OCI-LY1 (cell line): ENCODE data around the gene PRKCE.

Experiments used
- H2AFZ ChIP-seq: fragments of 200-600 bp; sonication (generic), shearing (Covaris generic); 2 replicates; pipeline ENCODE4 v1.6.0; 2014; ENCODE audit warnings: antibody characterized with exemption, mild to moderate bottlenecking, low read length
- H3F3A ChIP-seq: fragments of 200-600 bp; sonication (generic), shearing (Covaris generic); 2 replicates; pipeline ENCODE4 v1.6.0; 2014; ENCODE audit warnings: mild to moderate bottlenecking, antibody characterized with exemption, low read length, moderate library complexity; ENCODE audit not compliant: insufficient read depth
- H3K27ac ChIP-seq: fragments of 200-600 bp; sonication (generic); 2 replicates; pipeline ENCODE4 v1.5.1; 2014; ENCODE audit warnings: low read length, mixed run types, mild to moderate bottlenecking, low read depth; ENCODE audit not compliant: poor library complexity, severe bottlenecking
- H3K27me3 ChIP-seq: fragments of 200-600 bp; sonication (generic); 2 replicates; pipeline ENCODE4 v1.6.0; 2014; ENCODE audit warnings: antibody characterized with exemption, mild to moderate bottlenecking, low read length, moderate library complexity; ENCODE audit not compliant: insufficient read depth
- H3K36me3 ChIP-seq: fragments of 200-600 bp; sonication (generic); 2 replicates; pipeline ENCODE4 v1.6.1; 2014; ENCODE audit warnings: mild to moderate bottlenecking, antibody characterized with exemption, low read length, moderate library complexity, mixed read lengths; ENCODE audit not compliant: insufficient read depth
- H3K4me1 ChIP-seq: fragments of 200-600 bp; sonication (generic); 2 replicates; pipeline ENCODE4 v1.5.1; 2014; ENCODE audit warnings: mild to moderate bottlenecking, low read length, moderate library complexity; ENCODE audit not compliant: insufficient read depth, severe bottlenecking
- H3K4me2 ChIP-seq: fragments of 200-600 bp; sonication (generic), shearing (Covaris generic); 2 replicates; pipeline ENCODE4 v1.6.1; 2014; ENCODE audit warnings: low read length
- H3K4me3 ChIP-seq: fragments of 200-600 bp; sonication (generic); 2 replicates; pipeline ENCODE4 v1.5.1; 2014; ENCODE audit warnings: low read length, low read depth, mild to moderate bottlenecking, mixed read lengths; ENCODE audit not compliant: poor library complexity, severe bottlenecking
- H3K79me2 ChIP-seq: fragments of 200-600 bp; shearing (Covaris generic); 2 replicates; pipeline ENCODE4 v1.6.1; 2016; ENCODE audit warnings: mixed run types, low read length, mixed read lengths; ENCODE audit not compliant: insufficient read depth
- H3K9ac ChIP-seq: fragments of 200-600 bp; sonication (generic), shearing (Covaris generic); 2 replicates; pipeline ENCODE4 v1.6.1; 2014; ENCODE audit warnings: mild to moderate bottlenecking, low read length, mixed read lengths
- H3K9me2 ChIP-seq: fragments of 200-600 bp; sonication (generic), shearing (Covaris generic); 2 replicates; pipeline ENCODE4 v1.6.1; 2014; ENCODE audit warnings: low read depth, mild to moderate bottlenecking, low read length, mixed read lengths
- H3K9me3 ChIP-seq: fragments of 200-600 bp; shearing (Covaris generic); 2 replicates; pipeline ENCODE4 v1.6.1; 2014; ENCODE audit warnings: low read length, mixed read lengths
- H4K20me1 ChIP-seq: fragments of 200-600 bp; sonication (generic), shearing (Covaris generic); 2 replicates; pipeline ENCODE4 v1.6.0; 2016; ENCODE audit warnings: mild to moderate bottlenecking, low read length; ENCODE audit not compliant: insufficient read depth
- CTCF ChIP-seq: fragments of 200-600 bp; sonication (generic), shearing (Covaris generic); IDR thresholded peaks from 2 replicates; pipeline ENCODE4 v1.5.1; 2017; ENCODE audit warnings: mild to moderate bottlenecking, antibody characterized with exemption, low read length, moderate library complexity, mixed read lengths
- EZH2 ChIP-seq: fragments of 200-600 bp; sonication (generic), shearing (Covaris generic); IDR thresholded peaks from 2 replicates; pipeline ENCODE4 v1.8.0; 2017; ENCODE audit warnings: borderline replicate concordance, mixed run types, mild to moderate bottlenecking, antibody characterized with exemption, low read length, moderate library complexity, mixed read lengths

PRKCE gene

DNA sequence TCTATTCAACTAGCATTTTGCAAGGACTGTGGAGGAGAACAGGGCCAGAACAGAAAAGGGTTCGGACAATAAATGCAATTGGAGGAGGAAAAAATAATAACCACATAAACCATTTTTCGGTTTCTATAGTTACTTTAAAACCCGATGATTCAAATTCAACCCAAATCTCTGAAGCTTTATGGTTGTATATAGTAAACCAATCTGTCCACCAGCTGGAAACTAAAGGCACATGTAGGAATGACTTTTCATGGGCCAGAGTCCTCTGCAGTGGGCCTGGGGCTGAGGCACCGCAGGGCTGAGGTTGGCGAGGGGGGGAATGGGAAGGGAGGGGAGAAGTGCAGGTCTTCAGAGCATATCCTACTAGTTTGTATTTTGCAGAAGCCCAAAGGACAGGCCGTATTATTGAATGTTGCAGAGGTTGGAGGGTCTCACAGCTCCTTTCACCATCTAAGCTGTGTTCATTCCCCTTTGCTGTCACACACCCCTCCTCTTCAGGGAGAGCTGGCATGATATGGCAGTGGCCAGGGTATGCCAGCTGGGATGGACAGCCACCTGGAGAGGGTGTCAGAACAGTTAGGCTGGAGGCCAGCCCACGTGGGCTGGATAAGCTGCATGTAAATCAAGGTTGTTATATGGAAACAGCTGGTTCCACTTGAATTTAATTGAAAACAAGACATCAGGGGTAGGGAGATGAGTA is 267.1 kb downstream of the PRKCE start:
- no peaks in the 10 kb centered on the region for H4K20me1 ChIP-seq
- no peak for TF ChIP-seq EZH2
- no peak for TF ChIP-seq CTCF

GRCh38 chr2:45919160-45919650 is 267.7 kb downstream of the PRKCE start:
- Histone ChIP-seq H3K79me2 (no peaks in the 10 kb centered on the region; the same call in 1 of the 2 replicates), H3K9me3 (no peaks in the 10 kb centered on the region), H3K9me2 (no peaks in the 10 kb centered on the region), H3K36me3 (no peaks in the 10 kb centered on the region), H3K27ac (no peak overlapping the region), H2AFZ (no peak overlapping the region), H3F3A (no peaks in the 10 kb centered on the region), H3K4me2 (no peak overlapping the region), H3K27me3 (no peaks in the 10 kb centered on the region), H3K4me3 (no peak overlapping the region), H3K9ac (no peak overlapping the region), H3K4me1 (peaks cover 17% of the 10 kb centered on the region), H4K20me1 (no peaks in the 10 kb centered on the region)
- TF ChIP-seq CTCF = no peak
- no peak for TF ChIP-seq EZH2

More for the DNA sequence above, 267.1 kb downstream of the PRKCE start:
- H3K9me2 ChIP-seq = no peaks in the 10 kb centered on the region
- H3K9me3 ChIP-seq = no peaks in the 10 kb centered on the region
- no peaks in the 10 kb centered on the region for H3F3A ChIP-seq
- no peak overlapping the region for H2AFZ ChIP-seq
- no peaks in the 10 kb centered on the region for H3K36me3 ChIP-seq
- no peaks in the 10 kb centered on the region for H3K27me3 ChIP-seq
- H3K27ac ChIP-seq = no peak overlapping the region
- H3K9ac ChIP-seq = no peak overlapping the region
- H3K4me2 ChIP-seq = no peak overlapping the region
- no peaks in the 10 kb centered on the region; the same call in 1 of the 2 replicates for H3K79me2 ChIP-seq
- H3K4me3 ChIP-seq = no peak overlapping the region
- peaks cover 17% of the 10 kb centered on the region for H3K4me1 ChIP-seq

GRCh38 chr2:45919711-45920111 is 268.2 kb downstream of the PRKCE start:
- Histone ChIP-seq H3K4me1 (peaks cover 17% of the 10 kb centered on the region), H3K9ac (no peak overlapping the region), H3K9me3 (no peaks in the 10 kb centered on the region), H2AFZ (no peak overlapping the region), H4K20me1 (no peaks in the 10 kb centered on the region), H3K27me3 (no peaks in the 10 kb centered on the region), H3K4me2 (no peak overlapping the region), H3K36me3 (no peaks in the 10 kb centered on the region), H3F3A (no peaks in the 10 kb centered on the region), H3K79me2 (no peaks in the 10 kb centered on the region; the same call in 1 of the 2 replicates), H3K4me3 (no peak overlapping the region), H3K9me2 (no peaks in the 10 kb centered on the region), H3K27ac (no peak overlapping the region)
- TF ChIP-seq CTCF = no peak
- TF ChIP-seq EZH2 = no peak
